ENCODE measurements around the gene SLC39A1.

DNA sequence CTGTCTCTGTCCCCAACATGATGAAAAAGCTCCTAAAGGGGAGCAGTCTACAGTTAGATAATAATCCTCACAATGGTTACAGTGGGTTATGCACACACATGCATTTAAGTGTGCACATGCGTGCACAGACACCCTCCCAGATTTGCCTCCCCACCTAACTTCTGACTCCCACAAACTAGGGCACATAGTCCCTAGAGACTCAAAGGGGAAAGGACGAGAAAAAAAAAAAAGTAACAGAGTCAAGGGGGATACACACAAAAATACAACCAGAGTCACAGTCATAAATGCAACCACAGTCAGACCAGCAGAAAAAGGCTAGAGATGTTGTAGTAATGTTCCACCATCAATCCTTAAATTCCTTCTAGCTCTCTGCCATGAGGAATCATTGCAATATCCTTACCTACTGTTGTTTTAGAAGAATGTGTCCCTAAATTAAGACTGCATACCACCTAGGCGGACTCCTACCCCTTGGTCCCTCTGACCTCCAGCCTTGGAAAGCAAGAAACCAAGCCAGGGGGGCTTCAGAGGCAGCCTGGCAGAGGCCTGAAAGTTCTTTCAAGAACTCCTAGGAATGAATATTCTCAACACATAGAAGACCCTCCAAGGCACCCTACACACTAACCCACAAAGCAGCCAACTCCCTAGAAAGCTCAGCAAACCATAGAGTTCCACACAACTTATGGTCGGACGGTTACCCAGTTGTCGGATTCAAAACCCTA, 6.2 kb downstream of the SLC39A1 start:
- no peak for TF ChIP-seq POLR2A (IDR thresholded peaks at IDR 0.05)
- TF ChIP-seq, protein P1, sequence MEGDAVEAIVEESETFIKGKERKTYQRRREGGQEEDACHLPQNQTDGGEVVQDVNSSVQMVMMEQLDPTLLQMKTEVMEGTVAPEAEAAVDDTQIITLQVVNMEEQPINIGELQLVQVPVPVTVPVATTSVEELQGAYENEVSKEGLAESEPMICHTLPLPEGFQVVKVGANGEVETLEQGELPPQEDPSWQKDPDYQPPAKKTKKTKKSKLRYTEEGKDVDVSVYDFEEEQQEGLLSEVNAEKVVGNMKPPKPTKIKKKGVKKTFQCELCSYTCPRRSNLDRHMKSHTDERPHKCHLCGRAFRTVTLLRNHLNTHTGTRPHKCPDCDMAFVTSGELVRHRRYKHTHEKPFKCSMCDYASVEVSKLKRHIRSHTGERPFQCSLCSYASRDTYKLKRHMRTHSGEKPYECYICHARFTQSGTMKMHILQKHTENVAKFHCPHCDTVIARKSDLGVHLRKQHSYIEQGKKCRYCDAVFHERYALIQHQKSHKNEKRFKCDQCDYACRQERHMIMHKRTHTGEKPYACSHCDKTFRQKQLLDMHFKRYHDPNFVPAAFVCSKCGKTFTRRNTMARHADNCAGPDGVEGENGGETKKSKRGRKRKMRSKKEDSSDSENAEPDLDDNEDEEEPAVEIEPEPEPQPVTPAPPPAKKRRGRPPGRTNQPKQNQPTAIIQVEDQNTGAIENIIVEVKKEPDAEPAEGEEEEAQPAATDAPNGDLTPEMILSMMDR (IDR thresholded peaks at IDR 0.05) = no peak

Measured in testis (tissue), 2 donors.